HFF-Myc (cell line): ENCODE measurements around the gene SH3PXD2A.

Source experiments
- DNase-seq: peaks from one replicate; pipeline ENCODE4 v3.0.0-alpha.2; 2011; ENCODE audit warnings: low read depth; ENCODE audit errors: extremely low read depth
- H3K4me3 ChIP-seq: replicated peaks from 2 replicates; pipeline ENCODE4 v1.5.1; 2011; ENCODE audit warnings: low read depth, mild to moderate bottlenecking, control low read depth, low read length
- CTCF ChIP-seq: IDR thresholded peaks from 2 replicates; pipeline ENCODE4 v1.5.1; 2012; ENCODE audit warnings: mild to moderate bottlenecking, low read depth, low read length, control low read depth; ENCODE audit errors: missing control alignments

SH3PXD2A gene

GRCh38 chr10:103627111-103627892 is 228.1 kb downstream of the SH3PXD2A start:
- H3K4me3 ChIP-seq, result no peak overlapping the region
- TF ChIP-seq CTCF, result no peak
- no peak for DNase-seq

GRCh38 chr10:103626178-103626577 is 229.2 kb downstream of the SH3PXD2A start:
- no peak for TF ChIP-seq CTCF
- H3K4me3 ChIP-seq, result no peak overlapping the region
- no peak for DNase-seq

- no peak for DNase-seq
- TF ChIP-seq CTCF, result no peak
- no peak overlapping the region for H3K4me3 ChIP-seq
Observed at GRCh38 chr10:103622935-103623574, 232.3 kb downstream of the SH3PXD2A start.

DNA sequence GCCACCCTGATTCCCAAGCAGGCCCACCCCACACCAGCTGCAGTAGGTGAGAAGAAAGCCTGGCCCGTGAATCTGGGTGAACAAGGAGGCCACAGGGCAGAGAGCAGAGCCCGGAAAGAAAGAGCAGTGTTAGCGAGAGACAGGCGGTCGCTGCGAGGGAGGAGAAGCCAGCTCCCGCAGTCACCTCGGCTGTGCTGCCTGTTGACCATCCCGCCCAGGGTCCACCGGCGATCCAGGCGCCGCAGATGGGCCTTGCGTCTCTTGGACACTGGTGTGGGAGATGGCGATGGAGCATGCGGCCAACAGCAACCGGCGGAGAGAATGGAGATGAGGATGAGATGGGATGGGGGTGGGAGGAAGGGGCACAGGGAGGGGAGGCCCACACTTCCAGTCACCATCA is 233.1 kb downstream of the SH3PXD2A start:
- TF ChIP-seq CTCF, result no peak
- H3K4me3 ChIP-seq, result no peak overlapping the region
- DNase-seq, result no peak

DNA sequence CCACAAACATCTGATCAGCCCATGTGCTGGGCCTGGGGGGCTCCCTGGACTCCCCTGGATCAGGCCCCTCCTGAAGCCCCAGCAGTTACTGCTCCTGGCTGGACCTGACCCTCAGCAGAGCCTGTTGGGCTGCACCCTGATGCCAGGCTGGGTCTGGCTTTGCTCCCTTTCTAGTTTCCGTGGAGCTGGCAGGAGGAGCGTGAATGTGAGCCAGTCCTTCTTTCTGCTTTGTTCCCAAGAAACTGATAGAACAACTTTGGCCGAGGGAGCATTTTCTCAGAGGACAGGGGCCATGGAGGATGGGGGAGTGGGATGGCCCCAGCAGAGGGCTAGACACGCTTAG is 233.6 kb downstream of the SH3PXD2A start:
- no peak for TF ChIP-seq CTCF
- DNase-seq, result no peak
- no peak overlapping the region for H3K4me3 ChIP-seq

GRCh38 chr10:103620891-103621782 is 234.2 kb downstream of the SH3PXD2A start:
- TF ChIP-seq CTCF, result no peak
- no peak overlapping the region for H3K4me3 ChIP-seq
- DNase-seq, result no peak
